DOHH2 (cell line): ENCODE data around the gene SNRK.

Experiments
- CTCF ChIP-seq: fragments of 200-600 bp; sonication (generic); IDR thresholded peaks from one replicate; pipeline ENCODE4 v1.5.1; 2014; ENCODE audit warnings: antibody characterized with exemption, mild to moderate bottlenecking, low read depth, low read length; ENCODE audit not compliant: poor library complexity, severe bottlenecking
- EZH2phosphoT487 ChIP-seq: fragments of 200-600 bp; sonication (generic); IDR thresholded peaks from 2 replicates; pipeline ENCODE4 v1.6.1; 2017; ENCODE audit warnings: borderline replicate concordance, mild to moderate bottlenecking, antibody characterized with exemption, low read length, moderate library complexity, mixed read lengths

- no peak for TF ChIP-seq CTCF
- no peak for TF ChIP-seq EZH2phosphoT487
Observed at GRCh38 chr3:43364926-43365325, 78.6 kb downstream of the SNRK start.
